EH (cell line): Measurements from ENCODE around the gene IER5.

Experiments
- DNase-seq: peaks from one replicate; pipeline ENCODE4 v3.0.0-alpha.2; 2015; ENCODE audit warnings: low read depth

The IER5 gene

DNA sequence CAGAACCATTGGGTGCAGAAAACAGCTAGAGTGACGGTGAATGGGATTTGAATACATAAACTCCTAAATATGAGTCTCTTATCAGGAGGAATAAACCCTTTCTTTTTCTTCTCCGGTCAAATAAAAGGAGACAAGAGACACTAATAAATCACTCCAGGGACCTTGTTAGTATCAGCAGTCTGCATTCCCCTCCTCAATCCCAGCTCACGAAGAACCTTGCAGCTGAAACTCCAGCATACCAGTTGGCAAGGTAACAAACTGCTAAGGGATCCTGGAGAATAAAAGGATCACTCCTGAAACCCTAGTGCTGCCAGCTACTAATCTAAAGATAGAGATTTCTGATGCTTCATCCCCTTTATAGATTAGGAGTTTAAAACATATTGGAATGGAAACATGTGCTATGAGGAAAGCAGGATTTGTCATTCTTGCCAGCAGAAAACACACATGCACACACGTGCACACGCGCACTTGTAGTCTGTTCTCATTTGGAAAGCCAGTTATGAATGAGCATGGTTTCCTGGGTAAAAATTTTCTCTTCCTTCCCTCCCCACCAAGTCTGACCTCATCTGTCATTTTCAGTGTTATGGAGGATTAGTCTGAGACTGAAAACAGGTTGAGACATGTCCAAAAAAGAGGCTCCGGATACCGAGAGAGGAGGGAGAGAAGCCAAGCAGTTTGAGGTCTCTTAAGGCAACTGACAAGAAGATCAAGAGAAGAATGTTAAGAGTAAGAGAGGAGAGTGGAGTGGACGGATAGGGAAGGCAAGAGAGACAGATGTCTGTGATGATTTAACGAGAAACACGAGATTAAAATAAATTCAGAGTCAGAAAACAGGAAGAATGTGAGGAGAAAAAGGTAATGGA is 10.9 kb downstream of the IER5 start:
- DNase-seq, result peak; percentile 83

GRCh38 chr1:181100015-181100905 is 11.8 kb downstream of the IER5 start:
- DNase-seq, result peak; percentile 74

DNA sequence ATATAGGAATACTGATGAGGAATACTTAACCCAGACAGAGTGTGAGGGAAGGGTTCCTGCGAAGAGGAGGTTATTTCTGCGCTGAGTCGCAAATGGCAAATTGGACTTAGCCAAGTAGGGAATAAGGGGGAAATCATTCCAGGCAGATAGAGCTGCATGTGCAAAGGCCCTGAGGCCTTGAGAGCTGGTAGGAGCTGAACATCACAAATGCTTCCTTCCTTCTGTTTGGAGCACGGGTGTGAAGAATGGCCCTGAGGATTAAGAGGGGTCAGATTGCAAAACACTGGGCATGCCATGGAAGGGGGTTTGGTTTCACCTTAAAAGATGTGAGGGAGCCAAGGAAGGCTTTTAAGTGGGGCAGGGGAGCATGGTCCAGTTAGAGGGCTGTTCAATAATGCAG is 12.4 kb downstream of the IER5 start:
- no peak for DNase-seq

GRCh38 chr1:181101581-181102226 is 13.2 kb downstream of the IER5 start:
- peak; percentile 85 for DNase-seq

GRCh38 chr1:181102841-181103240 is 14.3 kb downstream of the IER5 start:
- DNase-seq, result no peak

- no peak for DNase-seq
These were observed 14.9 kb downstream of the IER5 start for GRCh38 chr1:181103399-181103798.

GRCh38 chr1:181104042-181104789 is 15.7 kb downstream of the IER5 start:
- DNase-seq, result peak; percentile 40

DNA sequence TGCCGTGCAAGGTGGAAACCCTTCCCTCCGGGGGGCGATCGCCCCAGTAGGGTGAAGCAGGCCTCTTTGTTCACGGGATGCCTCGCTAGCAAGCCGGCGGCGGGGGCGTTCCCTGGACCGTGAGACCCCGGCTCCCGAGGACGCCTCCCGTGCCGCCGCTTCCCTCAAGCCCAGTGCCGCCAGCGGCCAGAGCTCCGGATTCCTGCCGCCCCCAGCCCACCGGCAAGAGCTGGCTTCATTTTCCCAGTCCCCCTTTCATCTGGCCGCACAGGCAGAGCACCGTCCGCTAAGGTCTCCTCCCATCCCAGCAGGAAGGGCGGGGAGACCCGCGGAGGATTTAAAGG is 16.3 kb downstream of the IER5 start:
- no peak for DNase-seq

- DNase-seq, result peak; percentile 92
These were observed 16.9 kb downstream of the IER5 start for GRCh38 chr1:181105134-181106021.

- no peak for DNase-seq
These were observed 17.5 kb downstream of the IER5 start for GRCh38 chr1:181106022-181106312.

DNA sequence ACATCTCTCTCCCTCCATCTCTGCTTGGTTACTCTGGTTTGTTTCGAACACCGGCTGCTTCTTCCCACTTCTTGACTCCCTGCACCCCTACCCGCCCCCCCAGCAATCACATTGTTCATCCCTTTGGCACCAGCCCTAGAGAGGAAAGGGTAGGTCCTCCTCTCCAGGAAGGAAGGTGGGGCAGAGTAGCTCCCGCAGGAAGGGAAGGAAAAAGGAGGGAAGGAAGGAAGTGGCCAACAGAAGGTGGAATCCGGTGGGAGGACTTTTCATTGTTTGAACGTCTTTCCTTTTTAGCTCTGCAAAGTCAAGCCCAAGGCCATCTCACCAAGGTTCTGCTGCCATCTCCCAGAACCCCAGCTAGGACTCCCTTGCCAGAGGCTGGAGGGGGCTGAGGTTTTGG is 18.0 kb downstream of the IER5 start:
- DNase-seq, result no peak

- no peak for DNase-seq
These were observed 19.2 kb downstream of the IER5 start for GRCh38 chr1:181107711-181108110.

DNA sequence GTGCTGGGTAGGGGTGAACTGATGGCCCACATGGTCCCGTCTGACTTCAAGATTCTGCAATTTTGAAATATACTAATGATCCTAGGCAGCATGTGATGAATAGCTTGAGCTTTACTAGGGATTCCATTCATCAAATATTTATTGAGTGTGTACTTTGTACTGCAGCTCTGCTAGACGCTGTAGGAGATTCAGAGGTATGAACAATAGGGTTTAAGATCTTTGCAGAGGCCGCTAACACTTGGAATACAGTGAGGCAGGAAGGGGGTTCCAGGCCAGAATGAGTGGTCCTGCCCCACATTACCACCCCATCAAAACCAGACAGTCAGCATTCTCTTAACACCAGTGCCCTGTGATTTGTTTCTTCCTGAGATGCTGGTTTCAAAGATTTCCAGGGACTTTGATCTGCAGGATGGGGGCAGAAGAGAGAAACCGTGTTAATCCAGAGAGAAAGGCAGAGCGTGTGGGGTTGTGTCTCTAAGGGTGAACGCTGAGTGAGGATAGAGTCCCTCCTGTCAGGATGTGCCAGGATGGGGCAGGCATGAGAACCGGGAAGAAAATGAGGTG is 19.9 kb downstream of the IER5 start:
- DNase-seq, result no peak

GRCh38 chr1:181110013-181110412 is 21.5 kb downstream of the IER5 start:
- no peak for DNase-seq

GRCh38 chr1:181111559-181111958 is 23.1 kb downstream of the IER5 start:
- peak; percentile 72 for DNase-seq

DNA sequence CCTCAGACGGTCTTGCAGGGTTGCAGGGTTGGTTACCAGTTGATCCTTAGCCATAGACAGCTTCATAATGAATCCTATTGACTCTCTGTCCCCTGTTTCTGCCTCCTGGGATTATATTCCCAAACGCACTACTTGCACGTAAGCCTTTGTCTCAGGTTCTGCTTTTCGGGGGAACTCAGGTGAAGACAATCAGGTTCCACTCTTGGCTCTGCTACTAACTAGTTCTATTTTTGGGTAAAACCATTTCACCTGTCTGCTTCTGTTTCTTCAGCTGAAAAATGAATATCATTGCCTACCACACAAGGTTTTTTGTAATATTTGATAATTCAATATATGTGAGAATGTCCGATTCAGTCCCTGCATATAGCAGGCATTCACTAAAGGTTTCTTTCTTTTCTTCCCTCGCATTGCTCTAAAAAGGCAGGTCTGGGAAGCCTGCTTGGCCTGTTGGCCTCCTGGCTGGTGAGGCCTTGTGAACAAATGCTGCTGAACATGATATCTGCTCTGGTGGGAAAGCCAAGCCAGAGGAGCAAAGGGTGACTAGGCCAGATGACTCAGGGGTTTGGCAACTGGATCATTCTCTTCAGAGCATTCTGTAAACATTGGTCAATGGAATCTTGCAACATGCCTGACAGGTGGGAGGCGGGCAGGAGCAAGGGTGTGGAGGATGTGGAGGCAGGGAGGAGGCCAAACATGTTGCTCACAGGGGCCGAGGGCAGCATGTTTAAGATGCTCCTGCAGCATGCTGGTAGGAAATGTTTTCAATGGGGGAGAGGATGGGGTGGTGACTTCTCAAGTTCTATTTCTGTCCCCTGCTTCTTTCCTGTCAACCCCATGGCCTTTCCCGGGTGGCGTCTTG is 23.8 kb downstream of the IER5 start:
- DNase-seq, result peak; percentile 99

GRCh38 chr1:181113059-181113641 is 24.6 kb downstream of the IER5 start:
- DNase-seq, result peak; percentile 78

- DNase-seq, result no peak
These were observed 26.3 kb downstream of the IER5 start for GRCh38 chr1:181114574-181115367.

DNA sequence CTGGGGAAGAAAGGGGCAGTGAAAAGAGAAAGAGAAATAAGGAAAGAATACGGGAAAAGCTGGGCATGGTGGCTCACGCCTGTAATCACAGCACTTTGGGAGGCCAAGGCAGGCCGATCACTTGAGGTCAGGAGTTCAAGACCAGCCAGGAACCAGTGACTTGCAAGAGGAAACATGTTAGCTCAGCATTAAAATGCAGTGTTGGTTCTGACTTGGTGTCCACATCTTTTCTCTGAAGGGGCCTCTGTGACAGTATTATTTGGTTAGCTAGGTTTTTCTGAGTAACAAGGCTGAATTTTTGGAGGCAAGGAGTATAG is 26.8 kb downstream of the IER5 start:
- DNase-seq, result no peak
